Type B pancreatic cell (in vitro differentiated cells): ENCODE measurements around the gene RNU11. TPM values are rescaled to one million over a fixed set of nuclear protein-coding genes. Genes with fewer than 3 reads are reported as not detected.
"Not testable (repeated sequence)": the region's sequence is repeated elsewhere in the genome, so short reads cannot be mapped to it uniquely, and the experiment has no call there.

Experiments used
- DNase-seq: peaks from one replicate; pipeline ENCODE4 v3.0.0; 2021; ENCODE audit warnings: mixed read lengths; ENCODE audit not compliant: unreplicated experiment; ENCODE audit errors: extremely low spot score
- H3K27ac Mint-ChIP-seq: 2 replicates; pipeline ENCODE4 v1.8.0; 2021; ENCODE audit warnings: mild to moderate bottlenecking, mixed read lengths
- H3K27me3 Mint-ChIP-seq: 2 replicates; pipeline ENCODE4 v1.8.0; 2021; ENCODE audit warnings: mixed read lengths
- H3K36me3 Mint-ChIP-seq: 2 replicates; pipeline ENCODE4 v1.8.0; 2021; ENCODE audit warnings: mixed read lengths
- H3K4me1 Mint-ChIP-seq: one replicate; pipeline ENCODE4 v1.8.0; 2021; ENCODE audit warnings: mixed read lengths; ENCODE audit not compliant: unreplicated experiment
- H3K4me3 Mint-ChIP-seq: 2 replicates; pipeline ENCODE4 v1.8.0; 2021; ENCODE audit warnings: mild to moderate bottlenecking, mixed read lengths
- H3K9me3 Mint-ChIP-seq: 2 replicates; pipeline ENCODE4 v1.8.0; 2021; ENCODE audit warnings: mixed read lengths
- total RNA-seq: library from RNA; stranded (reverse); gene quantifications from 2 replicates; pipeline ENCODE4 v1.2.1, GENCODE V29; 2021; ENCODE audit warnings: low replicate concordance
- TF ChIP-seq, protein P1 (sequence below): fragments of 200-600 bp; sonication (generic); conservative IDR thresholded peaks from 2 replicates; pipeline ENCODE4 v1.5.0; 2021; ENCODE audit warnings: antibody characterized with exemption, mild to moderate bottlenecking

The RNU11 gene
- total RNA-seq, 1 donor from 2014 or later = not detected

DNA sequence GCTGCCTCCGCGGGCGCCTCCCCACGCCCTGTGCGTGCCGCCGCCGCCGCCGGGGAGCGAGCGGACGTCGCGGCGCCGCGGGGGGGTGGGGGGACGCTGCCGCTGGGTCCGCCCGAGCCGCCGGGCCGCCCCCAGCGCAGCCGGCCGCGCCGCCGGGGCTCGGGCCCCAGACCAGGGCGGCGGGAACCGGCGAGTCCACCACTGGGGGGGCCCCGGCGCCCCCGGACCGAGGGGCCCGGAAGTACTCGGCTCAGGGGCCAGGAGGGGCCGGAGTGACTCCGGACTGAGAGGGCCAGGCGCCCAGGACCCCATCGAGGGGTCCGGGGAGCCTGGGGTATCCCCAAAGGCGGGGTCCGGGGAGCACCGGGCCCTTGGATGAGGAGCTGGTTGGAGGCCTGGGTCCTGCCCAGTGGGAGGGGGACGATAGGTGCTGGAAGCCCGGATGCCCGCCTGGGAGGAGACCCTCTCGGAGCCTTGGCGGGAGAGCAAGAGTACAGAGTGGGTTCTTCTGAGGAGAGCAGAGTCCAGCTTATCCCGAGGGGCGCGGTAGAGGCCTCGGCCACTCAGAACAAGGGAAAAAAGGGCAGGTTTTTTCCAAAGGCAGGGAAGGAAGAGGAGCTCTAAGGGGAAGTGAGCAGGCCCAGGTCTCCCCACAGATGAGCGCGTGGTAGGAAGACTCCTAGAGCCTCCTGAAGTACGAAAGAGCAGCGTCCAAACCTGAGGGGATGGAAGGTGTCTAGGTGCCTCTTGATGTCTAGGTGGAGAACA, 20.7 kb downstream of the RNU11 start:
- DNase-seq = peak; percentile 75
- TF ChIP-seq, protein P1, sequence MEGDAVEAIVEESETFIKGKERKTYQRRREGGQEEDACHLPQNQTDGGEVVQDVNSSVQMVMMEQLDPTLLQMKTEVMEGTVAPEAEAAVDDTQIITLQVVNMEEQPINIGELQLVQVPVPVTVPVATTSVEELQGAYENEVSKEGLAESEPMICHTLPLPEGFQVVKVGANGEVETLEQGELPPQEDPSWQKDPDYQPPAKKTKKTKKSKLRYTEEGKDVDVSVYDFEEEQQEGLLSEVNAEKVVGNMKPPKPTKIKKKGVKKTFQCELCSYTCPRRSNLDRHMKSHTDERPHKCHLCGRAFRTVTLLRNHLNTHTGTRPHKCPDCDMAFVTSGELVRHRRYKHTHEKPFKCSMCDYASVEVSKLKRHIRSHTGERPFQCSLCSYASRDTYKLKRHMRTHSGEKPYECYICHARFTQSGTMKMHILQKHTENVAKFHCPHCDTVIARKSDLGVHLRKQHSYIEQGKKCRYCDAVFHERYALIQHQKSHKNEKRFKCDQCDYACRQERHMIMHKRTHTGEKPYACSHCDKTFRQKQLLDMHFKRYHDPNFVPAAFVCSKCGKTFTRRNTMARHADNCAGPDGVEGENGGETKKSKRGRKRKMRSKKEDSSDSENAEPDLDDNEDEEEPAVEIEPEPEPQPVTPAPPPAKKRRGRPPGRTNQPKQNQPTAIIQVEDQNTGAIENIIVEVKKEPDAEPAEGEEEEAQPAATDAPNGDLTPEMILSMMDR = no peak
- peaks cover 4% of the 10 kb centered on the region for H3K36me3 Mint-ChIP-seq
- H3K27ac Mint-ChIP-seq = peak overlapping the region; percentile 92
- H3K4me1 Mint-ChIP-seq = peaks cover 14% of the 10 kb centered on the region
- H3K9me3 Mint-ChIP-seq = no peaks in the 10 kb centered on the region
- H3K27me3 Mint-ChIP-seq = no peaks in the 10 kb centered on the region
- peak overlapping the region; percentile 90 for H3K4me3 Mint-ChIP-seq

DNA sequence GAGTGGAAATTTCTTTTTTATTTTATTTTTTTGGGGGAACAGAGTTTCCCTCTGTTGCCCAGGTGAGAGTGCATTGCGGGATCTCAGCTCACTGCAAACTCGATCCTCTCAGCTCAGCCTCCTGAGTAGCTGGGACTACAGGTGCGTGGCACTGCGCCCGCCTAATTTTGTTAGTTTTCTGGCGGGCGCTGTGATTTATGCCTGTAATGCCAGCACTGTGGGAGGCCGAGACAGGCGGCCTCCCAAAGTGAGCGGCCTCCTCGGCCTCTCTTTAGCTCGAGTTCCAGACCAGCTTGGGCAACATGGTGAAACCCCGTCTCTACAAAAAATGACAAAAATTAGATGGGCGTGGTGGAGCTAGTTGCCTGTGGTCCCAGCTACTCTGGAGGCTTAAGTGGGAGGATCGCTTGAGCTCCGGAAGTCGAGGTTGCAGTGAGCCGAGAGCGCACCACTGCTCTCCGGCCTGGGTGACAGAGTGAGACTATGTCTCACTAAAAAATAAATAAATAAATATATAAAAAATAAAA, 22.9 kb downstream of the RNU11 start:
- H3K9me3 Mint-ChIP-seq = no peaks in the 10 kb centered on the region
- H3K36me3 Mint-ChIP-seq = peaks cover 9% of the 10 kb centered on the region
- peak overlapping the region; percentile 71 for H3K27ac Mint-ChIP-seq
- no peak for DNase-seq
- no peaks in the 10 kb centered on the region for H3K27me3 Mint-ChIP-seq
- H3K4me3 Mint-ChIP-seq = no peak overlapping the region
- TF ChIP-seq, protein P1 = no peak
- peaks cover 18% of the 10 kb centered on the region for H3K4me1 Mint-ChIP-seq

DNA sequence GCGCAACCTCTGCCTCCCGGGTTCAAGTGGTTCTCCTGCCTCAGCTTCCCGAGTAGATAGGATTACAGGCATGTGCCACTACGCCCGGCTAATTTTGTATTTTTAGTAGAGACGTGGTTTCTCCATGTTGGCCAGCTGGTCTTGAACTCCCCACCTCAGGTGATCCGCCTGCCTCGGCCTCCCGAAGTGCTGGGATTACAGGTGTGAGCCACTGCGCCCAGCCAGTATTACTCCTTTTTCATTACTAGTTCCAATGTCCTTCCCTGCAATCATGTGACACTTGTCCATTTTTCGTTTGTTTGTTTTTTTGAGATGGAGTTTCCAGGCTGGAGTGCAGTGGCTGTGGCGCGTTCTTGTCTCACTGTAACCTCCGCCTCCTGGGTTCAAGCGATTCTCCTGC, 24.6 kb downstream of the RNU11 start:
- Mint-ChIP-seq H3K27ac (peak overlapping the region; percentile 50), H3K4me1 (peaks cover 16% of the 10 kb centered on the region)
- not testable (repeated sequence) for H3K36me3 Mint-ChIP-seq, H3K27me3 Mint-ChIP-seq, H3K9me3 Mint-ChIP-seq, H3K4me3 Mint-ChIP-seq, DNase-seq

DNA sequence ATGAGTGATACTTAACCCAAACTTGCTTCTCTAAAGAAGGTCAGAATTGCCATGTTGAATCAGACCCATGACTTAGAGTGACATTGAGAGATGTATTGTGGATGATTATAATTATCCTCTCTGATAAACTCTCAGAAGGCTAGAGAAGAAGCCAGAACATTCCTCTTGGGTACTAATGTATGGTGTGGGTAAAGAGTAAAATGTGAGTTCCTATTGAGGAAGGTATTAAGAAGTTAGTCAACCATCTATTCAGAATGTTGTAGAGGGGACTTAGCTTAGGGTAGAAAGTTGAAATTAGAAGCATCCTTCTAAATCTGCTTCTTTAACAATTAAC, 27.5 kb downstream of the RNU11 start:
- H3K4me3 Mint-ChIP-seq = no peak overlapping the region
- no peaks in the 10 kb centered on the region for H3K27me3 Mint-ChIP-seq
- H3K27ac Mint-ChIP-seq = peak overlapping the region; percentile 82
- peaks cover 5% of the 10 kb centered on the region for H3K36me3 Mint-ChIP-seq
- peaks cover 4% of the 10 kb centered on the region for H3K4me1 Mint-ChIP-seq
- TF ChIP-seq, protein P1 = no peak
- no peaks in the 10 kb centered on the region for H3K9me3 Mint-ChIP-seq
- DNase-seq = no peak

DNA sequence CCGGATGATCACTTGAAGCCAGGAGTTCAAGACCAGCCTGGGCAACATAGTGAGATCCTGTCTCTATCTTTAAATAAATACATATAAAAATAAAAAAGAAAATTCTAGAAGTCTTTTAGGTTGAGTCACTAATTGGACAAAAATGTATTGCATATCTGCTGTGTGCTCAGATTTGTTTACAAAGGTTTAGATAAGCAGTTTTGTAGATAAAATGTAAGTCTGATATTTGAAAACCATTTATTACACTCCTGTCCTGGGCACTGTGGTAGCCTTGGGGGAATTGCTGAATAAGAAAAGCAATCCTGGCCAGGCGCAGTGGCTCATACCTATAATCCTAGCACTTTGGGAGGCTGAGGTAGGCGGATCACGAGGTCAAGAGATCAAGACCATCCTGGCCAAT, 31.8 kb downstream of the RNU11 start:
- Mint-ChIP-seq H3K4me1 (peaks cover 4% of the 10 kb centered on the region), H3K27me3 (no peaks in the 10 kb centered on the region), H3K9me3 (no peaks in the 10 kb centered on the region), H3K4me3 (no peak overlapping the region), H3K27ac (no peak overlapping the region), H3K36me3 (peaks cover 14% of the 10 kb centered on the region)
- TF ChIP-seq, protein P1 = no peak
- no peak for DNase-seq

DNA sequence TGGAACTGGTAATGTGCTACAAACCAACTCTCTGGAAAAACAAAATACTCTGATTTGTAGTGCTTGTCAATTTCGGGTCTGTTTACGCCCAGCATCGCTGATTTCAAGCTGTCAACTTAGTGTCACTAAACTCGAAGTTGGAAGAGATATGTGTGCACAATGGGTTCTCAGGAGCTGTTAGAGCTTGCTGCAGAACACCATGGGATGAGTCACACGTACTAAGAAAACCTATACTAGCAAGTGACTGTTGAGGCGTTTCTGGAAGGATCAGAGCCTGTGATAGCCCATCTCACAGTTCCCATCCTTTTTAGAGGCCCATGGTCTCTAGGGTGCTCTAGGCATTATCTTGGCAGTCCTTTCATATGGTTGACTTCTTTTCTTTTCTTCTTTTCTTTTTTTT, 34.4 kb downstream of the RNU11 start:
- H3K27me3 Mint-ChIP-seq = no peaks in the 10 kb centered on the region
- no peaks in the 10 kb centered on the region for H3K4me1 Mint-ChIP-seq
- H3K36me3 Mint-ChIP-seq = peaks cover 22% of the 10 kb centered on the region
- H3K4me3 Mint-ChIP-seq = no peak overlapping the region
- TF ChIP-seq, protein P1 = no peak
- no peak overlapping the region for H3K27ac Mint-ChIP-seq
- no peaks in the 10 kb centered on the region for H3K9me3 Mint-ChIP-seq
- no peak for DNase-seq
